ENCODE results near the gene PTTG1IP2. TPM values are rescaled to one million over a fixed set of nuclear protein-coding genes. Genes with fewer than 3 reads are reported as not detected.

Gene PTTG1IP2
- total RNA-seq, 1 donor, result not detected

DNA sequence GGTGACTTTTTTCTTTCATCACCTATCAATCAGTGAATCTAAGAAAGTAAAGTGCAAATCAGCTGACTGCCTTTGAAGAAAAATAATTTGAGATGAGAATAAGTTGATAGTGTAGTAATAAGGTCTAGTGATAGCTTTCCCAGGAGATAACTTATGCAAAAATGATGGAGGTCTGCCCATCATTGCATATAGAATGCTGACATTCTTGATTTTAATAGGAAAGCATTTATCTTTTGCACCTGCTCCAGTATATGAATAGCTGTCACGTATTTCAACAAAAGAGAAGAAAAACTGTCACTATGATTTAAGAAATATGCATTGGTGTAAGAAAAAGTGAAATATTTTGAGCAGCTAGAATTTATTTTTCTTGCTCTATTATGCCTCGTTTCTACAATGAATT lies 46.8 kb downstream of the PTTG1IP2 start:
- H3K36me3 ChIP-seq (ENCODE audit: insufficient read depth, low read length), result no peaks in the 10 kb centered on the region
- TF ChIP-seq, protein P1, sequence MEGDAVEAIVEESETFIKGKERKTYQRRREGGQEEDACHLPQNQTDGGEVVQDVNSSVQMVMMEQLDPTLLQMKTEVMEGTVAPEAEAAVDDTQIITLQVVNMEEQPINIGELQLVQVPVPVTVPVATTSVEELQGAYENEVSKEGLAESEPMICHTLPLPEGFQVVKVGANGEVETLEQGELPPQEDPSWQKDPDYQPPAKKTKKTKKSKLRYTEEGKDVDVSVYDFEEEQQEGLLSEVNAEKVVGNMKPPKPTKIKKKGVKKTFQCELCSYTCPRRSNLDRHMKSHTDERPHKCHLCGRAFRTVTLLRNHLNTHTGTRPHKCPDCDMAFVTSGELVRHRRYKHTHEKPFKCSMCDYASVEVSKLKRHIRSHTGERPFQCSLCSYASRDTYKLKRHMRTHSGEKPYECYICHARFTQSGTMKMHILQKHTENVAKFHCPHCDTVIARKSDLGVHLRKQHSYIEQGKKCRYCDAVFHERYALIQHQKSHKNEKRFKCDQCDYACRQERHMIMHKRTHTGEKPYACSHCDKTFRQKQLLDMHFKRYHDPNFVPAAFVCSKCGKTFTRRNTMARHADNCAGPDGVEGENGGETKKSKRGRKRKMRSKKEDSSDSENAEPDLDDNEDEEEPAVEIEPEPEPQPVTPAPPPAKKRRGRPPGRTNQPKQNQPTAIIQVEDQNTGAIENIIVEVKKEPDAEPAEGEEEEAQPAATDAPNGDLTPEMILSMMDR (IDR thresholded peaks at IDR 0.05; ENCODE audit: extremely low read depth, low read depth, low read length), result no peak

DNA sequence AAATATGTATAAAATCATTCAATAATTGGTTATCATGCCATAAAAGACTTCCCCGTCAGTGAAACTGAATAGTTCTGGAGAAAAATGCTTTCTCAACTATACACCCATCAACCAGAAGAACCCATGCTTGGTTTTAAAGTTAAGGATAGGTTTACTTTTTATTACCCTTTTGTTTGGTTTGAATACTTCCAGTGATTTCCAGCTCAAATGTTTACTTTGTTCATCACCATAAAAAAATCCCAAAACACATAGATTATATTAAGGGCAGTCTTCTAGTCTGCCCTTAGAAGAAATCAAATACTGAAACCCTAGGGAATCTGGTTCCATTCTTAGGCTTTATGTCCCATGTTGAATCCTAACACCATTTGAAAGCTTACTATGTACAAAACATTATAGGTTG lies 49.2 kb downstream of the PTTG1IP2 start:
- Histone ChIP-seq H3K4me3 (ENCODE audit: insufficient read depth, low read length) (no peak overlapping the region), H3K27ac (ENCODE audit: low read depth, low read length) (no peak overlapping the region), H2AFZ (ENCODE audit: low read length) (no peak overlapping the region), H3K27me3 (ENCODE audit: insufficient read depth, low read length) (no peaks in the 10 kb centered on the region), H3K4me1 (ENCODE audit: insufficient read depth, low read length) (no peaks in the 10 kb centered on the region), H3K9me3 (ENCODE audit: low read depth, low read length) (no peaks in the 10 kb centered on the region), H3K4me2 (ENCODE audit: insufficient read depth, low read length) (no peak overlapping the region), H4K20me1 (ENCODE audit: insufficient read depth, low read length) (no peaks in the 10 kb centered on the region), H3K79me2 (ENCODE audit: insufficient read depth, low read length) (no peaks in the 10 kb centered on the region), H3K36me3 (ENCODE audit: insufficient read depth, low read length) (no peaks in the 10 kb centered on the region)
- TF ChIP-seq, protein P1 (IDR thresholded peaks at IDR 0.05; ENCODE audit: extremely low read depth, low read depth, low read length), result no peak
- DNase-seq (ENCODE audit: insufficient read length, low spot score, missing footprints), result no peak

More for the DNA sequence above, 46.8 kb downstream of the PTTG1IP2 start:
- no peak for DNase-seq (ENCODE audit: insufficient read length, low spot score, missing footprints)
- Histone ChIP-seq H3K27me3 (ENCODE audit: insufficient read depth, low read length) (no peaks in the 10 kb centered on the region), H4K20me1 (ENCODE audit: insufficient read depth, low read length) (no peaks in the 10 kb centered on the region), H3K4me1 (ENCODE audit: insufficient read depth, low read length) (no peaks in the 10 kb centered on the region), H2AFZ (ENCODE audit: low read length) (no peak overlapping the region), H3K9me3 (ENCODE audit: low read depth, low read length) (no peaks in the 10 kb centered on the region), H3K79me2 (ENCODE audit: insufficient read depth, low read length) (no peaks in the 10 kb centered on the region), H3K27ac (ENCODE audit: low read depth, low read length) (no peak overlapping the region), H3K4me2 (ENCODE audit: insufficient read depth, low read length) (no peak overlapping the region), H3K4me3 (ENCODE audit: insufficient read depth, low read length) (no peak overlapping the region)

DNA sequence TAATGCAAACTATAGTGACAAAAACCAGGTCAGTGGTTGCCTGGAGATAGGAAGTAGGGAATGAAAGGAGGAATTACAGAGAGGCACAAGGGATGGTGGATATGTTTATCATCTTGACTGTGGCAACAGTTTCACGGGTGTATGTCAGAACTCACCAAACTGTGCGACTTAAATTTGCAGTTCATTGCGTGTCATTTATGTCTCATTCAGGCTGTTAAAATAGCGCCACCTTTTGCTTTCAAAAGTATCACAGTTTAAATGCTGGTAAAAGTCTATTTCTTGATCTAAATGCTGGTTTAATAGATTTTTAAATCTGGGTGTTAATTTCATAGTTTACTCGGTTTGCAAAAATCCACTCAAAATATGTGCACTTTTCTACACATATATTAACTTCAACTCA lies 51.0 kb downstream of the PTTG1IP2 start:
- Histone ChIP-seq H3K27me3 (ENCODE audit: insufficient read depth, low read length) (no peaks in the 10 kb centered on the region), H3K36me3 (ENCODE audit: insufficient read depth, low read length) (no peaks in the 10 kb centered on the region), H3K4me3 (ENCODE audit: insufficient read depth, low read length) (no peak overlapping the region), H3K9me3 (ENCODE audit: low read depth, low read length) (no peaks in the 10 kb centered on the region), H2AFZ (ENCODE audit: low read length) (no peak overlapping the region), H3K4me2 (ENCODE audit: insufficient read depth, low read length) (no peak overlapping the region), H4K20me1 (ENCODE audit: insufficient read depth, low read length) (no peaks in the 10 kb centered on the region), H3K4me1 (ENCODE audit: insufficient read depth, low read length) (no peaks in the 10 kb centered on the region), H3K27ac (ENCODE audit: low read depth, low read length) (no peak overlapping the region), H3K79me2 (ENCODE audit: insufficient read depth, low read length) (no peaks in the 10 kb centered on the region)
- TF ChIP-seq, protein P1 (IDR thresholded peaks at IDR 0.05; ENCODE audit: extremely low read depth, low read depth, low read length), result peak; percentile 55
- no peak for DNase-seq (ENCODE audit: insufficient read length, low spot score, missing footprints)

DNA sequence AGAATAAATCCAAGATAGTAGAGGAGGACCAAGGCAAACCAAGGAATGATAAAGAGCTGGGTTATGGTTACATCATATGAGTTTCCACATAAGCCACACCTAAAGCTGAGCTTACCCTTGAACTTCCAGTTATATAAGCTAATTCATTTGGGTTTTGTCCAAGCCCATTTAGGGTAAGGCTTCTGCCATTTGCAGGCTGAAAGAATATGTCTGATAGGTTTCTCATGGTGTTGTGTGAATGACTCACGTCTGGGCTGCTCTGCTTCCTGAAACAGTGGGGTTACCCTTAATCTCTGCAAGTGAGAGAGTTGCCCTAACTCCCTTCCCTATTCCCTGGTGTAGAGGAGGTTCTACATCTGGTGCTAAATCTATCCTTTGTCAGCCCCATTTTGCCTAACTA lies 60.8 kb downstream of the PTTG1IP2 start:
- Histone ChIP-seq H3K36me3 (ENCODE audit: insufficient read depth, low read length) (no peaks in the 10 kb centered on the region), H3K27me3 (ENCODE audit: insufficient read depth, low read length) (no peaks in the 10 kb centered on the region), H3K9me3 (ENCODE audit: low read depth, low read length) (no peaks in the 10 kb centered on the region), H4K20me1 (ENCODE audit: insufficient read depth, low read length) (no peaks in the 10 kb centered on the region), H3K27ac (ENCODE audit: low read depth, low read length) (no peak overlapping the region), H3K4me1 (ENCODE audit: insufficient read depth, low read length) (peaks cover 3% of the 10 kb centered on the region), H3K4me3 (ENCODE audit: insufficient read depth, low read length) (no peak overlapping the region), H3K4me2 (ENCODE audit: insufficient read depth, low read length) (no peak overlapping the region), H2AFZ (ENCODE audit: low read length) (peak overlapping the region; percentile 31), H3K79me2 (ENCODE audit: insufficient read depth, low read length) (no peaks in the 10 kb centered on the region)
- peak; percentile 18 for DNase-seq (ENCODE audit: insufficient read length, low spot score, missing footprints)
- TF ChIP-seq, protein P1 (IDR thresholded peaks at IDR 0.05; ENCODE audit: extremely low read depth, low read depth, low read length), result no peak
